Tibial nerve (tissue), 4 donors: Measurements from ENCODE around the gene FGF18. TPM values are rescaled to one million over a fixed set of nuclear protein-coding genes. Genes with fewer than 3 reads are reported as not detected.

Experiments
- DNase-seq, 2 donors: peaks; one replicate each; pipeline ENCODE4 v3.0.0-alpha.2; 2019; ENCODE audit warnings: low spot score in 2 of 2
- H3K27ac ChIP-seq, 4 donors: fragments of 200-600 bp; sonication (generic) in 3 of 4; one replicate each; pipeline ENCODE4 v1.5.1; 2017 to 2019; ENCODE audit warnings: mild to moderate bottlenecking in 1 of 4
- H3K27me3 ChIP-seq, 2 donors: fragments of 200-600 bp; sonication (generic) in 1 of 2; one replicate each; pipeline versions ENCODE4 v1.5.1 to v1.6.0; 2017 to 2019
- H3K36me3 ChIP-seq, 3 donors: fragments of 200-600 bp; sonication (generic); one replicate each; pipeline ENCODE4 v1.5.1; 2018 to 2019
- H3K4me1 ChIP-seq, 4 donors: fragments of 200-600 bp; sonication (generic) in 3 of 4; one replicate each; pipeline ENCODE4 v1.5.1; 2017 to 2019
- H3K4me3 ChIP-seq, 4 donors: fragments of 200-600 bp; sonication (generic) in 3 of 4; one replicate each; pipeline ENCODE4 v1.5.1; 2017 to 2019; ENCODE audit warnings: mild to moderate bottlenecking in 1 of 4, moderate library complexity in 1 of 4
- H3K9me3 ChIP-seq, 4 donors: fragments of 200-600 bp; sonication (generic) in 3 of 4; one replicate each; pipeline ENCODE4 v1.5.1; 2017 to 2019
- EP300 ChIP-seq, 2 donors: sonication (generic); formaldehyde crosslinking; IDR thresholded peaks; one replicate each; pipeline ENCODE4 v1.6.1; 2017; ENCODE audit warnings: antibody characterized with exemption in 2 of 2, mild to moderate bottlenecking in 1 of 2
- POLR2A ChIP-seq, 2 donors: fragments of 450-650 bp; IDR thresholded peaks; one replicate each; pipeline ENCODE4 v1.6.1; 2017; ENCODE audit warnings: antibody characterized with exemption in 2 of 2, mild to moderate bottlenecking in 2 of 2, moderate library complexity in 2 of 2
- WGBS, 2 donors: methylation state at CpG; one replicate each; pipeline ENCODE4 v1.1.5; 2018; 5-methylcytosine and 5-hydroxymethylcytosine counted together
- total RNA-seq, 4 donors: library from RNA; depleted of rRNA; stranded (reverse); fragments of >200 nt; gene quantifications; one replicate each; pipeline ENCODE4 v1.1.0, GENCODE V29; 2016
- TF ChIP-seq, protein P1 (sequence below), 5 experiments: fragments of 200-600 bp in 3 of 5; fragments of 450-650 bp in 2 of 5; sonication (generic) in 3 of 5; IDR thresholded peaks; one replicate each; pipeline ENCODE4 v1.5.1; 2016 to 2019; ENCODE audit warnings: antibody characterized with exemption in 5 of 5, mild to moderate bottlenecking in 3 of 5, moderate library complexity in 2 of 5

Gene FGF18
- total RNA-seq, 4 donors from 2014 or later = 2.4 to 6.9 (median 6.4) TPM

DNA sequence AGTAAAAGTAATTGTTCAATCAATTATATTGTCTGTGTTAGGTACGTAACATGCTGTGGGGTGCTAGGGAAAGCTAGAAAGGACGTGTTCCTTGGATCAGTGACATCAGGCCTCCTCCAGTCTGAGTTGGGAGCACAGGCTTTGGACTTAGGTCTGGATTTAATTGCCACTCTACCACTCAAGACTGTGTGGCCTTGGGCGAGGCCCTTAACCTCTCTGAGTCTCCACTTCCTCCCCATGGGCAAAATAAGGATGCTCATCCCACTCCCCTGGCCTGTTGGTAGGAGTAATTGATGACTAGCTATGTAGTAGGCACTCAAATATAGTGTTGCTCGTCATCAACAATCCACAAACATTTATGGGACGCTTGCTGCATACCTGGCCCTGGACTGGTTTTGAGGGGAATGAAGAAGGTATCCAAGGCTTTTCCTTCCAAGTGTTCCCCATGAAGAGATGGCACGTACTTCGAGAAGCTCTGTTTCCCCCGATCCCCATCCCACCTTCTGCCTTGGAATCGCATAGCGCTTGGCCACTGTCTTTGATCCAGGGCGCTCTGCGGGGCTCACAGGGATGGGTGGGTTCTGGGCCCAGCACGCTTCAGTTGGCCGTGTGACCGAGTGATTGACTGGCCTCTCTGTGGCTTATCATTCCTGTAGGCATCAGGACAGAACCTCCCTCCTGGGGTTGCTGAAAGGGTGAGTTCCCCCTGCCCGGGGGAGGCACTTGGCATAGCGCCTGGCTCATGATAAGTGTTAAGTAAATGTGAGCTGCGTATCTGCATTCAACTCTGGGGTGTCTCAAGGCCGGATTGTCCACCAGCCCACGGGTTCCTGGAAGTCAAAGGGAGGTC lies 8.1 kb downstream of the FGF18 start:
- Histone ChIP-seq H3K4me3 (no peak overlapping the region), H3K27me3 (no peaks in the 10 kb centered on the region), H3K4me1 (no peaks in the 10 kb centered on the region), H3K36me3 (no peaks in the 10 kb centered on the region), H3K27ac (no peak overlapping the region), H3K9me3 (no peaks in the 10 kb centered on the region)
- WGBS, 2 donors = 83% methylated on average over 20 of the region's 20 CpGs
- no peak for TF ChIP-seq POLR2A (IDR thresholded peaks at IDR 0.05)
- TF ChIP-seq, protein P1, sequence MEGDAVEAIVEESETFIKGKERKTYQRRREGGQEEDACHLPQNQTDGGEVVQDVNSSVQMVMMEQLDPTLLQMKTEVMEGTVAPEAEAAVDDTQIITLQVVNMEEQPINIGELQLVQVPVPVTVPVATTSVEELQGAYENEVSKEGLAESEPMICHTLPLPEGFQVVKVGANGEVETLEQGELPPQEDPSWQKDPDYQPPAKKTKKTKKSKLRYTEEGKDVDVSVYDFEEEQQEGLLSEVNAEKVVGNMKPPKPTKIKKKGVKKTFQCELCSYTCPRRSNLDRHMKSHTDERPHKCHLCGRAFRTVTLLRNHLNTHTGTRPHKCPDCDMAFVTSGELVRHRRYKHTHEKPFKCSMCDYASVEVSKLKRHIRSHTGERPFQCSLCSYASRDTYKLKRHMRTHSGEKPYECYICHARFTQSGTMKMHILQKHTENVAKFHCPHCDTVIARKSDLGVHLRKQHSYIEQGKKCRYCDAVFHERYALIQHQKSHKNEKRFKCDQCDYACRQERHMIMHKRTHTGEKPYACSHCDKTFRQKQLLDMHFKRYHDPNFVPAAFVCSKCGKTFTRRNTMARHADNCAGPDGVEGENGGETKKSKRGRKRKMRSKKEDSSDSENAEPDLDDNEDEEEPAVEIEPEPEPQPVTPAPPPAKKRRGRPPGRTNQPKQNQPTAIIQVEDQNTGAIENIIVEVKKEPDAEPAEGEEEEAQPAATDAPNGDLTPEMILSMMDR (IDR thresholded peaks at IDR 0.05) = no peak
- TF ChIP-seq EP300 (IDR thresholded peaks at IDR 0.05) = no peak
- no peak for DNase-seq

DNA sequence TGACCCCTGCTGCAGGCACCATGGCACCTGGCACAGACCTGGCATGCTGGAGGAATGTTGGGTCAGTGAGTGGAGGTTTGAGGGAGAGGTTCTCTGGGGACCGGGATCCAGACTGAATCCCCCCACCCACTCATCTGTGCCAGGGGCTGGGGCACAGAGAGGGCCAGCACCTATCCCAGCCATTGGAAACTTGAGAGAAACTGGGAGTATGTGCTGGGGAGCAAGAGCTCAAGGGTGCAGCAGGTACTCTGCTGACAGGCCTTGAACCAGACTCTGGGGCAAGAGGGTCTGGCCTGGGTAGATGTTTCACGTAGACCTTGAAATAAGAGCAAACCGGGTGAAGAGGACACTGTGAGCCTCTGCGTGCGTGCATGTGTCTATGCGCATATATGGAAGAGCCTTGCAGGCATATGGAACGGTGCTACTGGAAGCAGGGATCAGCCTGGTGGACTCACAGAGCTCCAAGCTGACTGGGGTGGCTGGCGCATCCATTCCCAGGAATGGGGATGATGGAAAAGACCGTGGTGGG lies 8.8 kb downstream of the FGF18 start:
- H3K27ac ChIP-seq = no peak overlapping the region
- H3K27me3 ChIP-seq = no peaks in the 10 kb centered on the region
- H3K36me3 ChIP-seq = no peaks in the 10 kb centered on the region
- TF ChIP-seq POLR2A (IDR thresholded peaks at IDR 0.05) (no peak), EP300 (IDR thresholded peaks at IDR 0.05) (no peak)
- TF ChIP-seq, protein P1 (IDR thresholded peaks at IDR 0.05) = no peak
- no peak overlapping the region for H3K4me3 ChIP-seq
- WGBS, 2 donors = 90 to 92% methylated on average over 9 of the region's 9 CpGs
- no peak for DNase-seq
- no peaks in the 10 kb centered on the region for H3K9me3 ChIP-seq
- H3K4me1 ChIP-seq = no peaks in the 10 kb centered on the region

DNA sequence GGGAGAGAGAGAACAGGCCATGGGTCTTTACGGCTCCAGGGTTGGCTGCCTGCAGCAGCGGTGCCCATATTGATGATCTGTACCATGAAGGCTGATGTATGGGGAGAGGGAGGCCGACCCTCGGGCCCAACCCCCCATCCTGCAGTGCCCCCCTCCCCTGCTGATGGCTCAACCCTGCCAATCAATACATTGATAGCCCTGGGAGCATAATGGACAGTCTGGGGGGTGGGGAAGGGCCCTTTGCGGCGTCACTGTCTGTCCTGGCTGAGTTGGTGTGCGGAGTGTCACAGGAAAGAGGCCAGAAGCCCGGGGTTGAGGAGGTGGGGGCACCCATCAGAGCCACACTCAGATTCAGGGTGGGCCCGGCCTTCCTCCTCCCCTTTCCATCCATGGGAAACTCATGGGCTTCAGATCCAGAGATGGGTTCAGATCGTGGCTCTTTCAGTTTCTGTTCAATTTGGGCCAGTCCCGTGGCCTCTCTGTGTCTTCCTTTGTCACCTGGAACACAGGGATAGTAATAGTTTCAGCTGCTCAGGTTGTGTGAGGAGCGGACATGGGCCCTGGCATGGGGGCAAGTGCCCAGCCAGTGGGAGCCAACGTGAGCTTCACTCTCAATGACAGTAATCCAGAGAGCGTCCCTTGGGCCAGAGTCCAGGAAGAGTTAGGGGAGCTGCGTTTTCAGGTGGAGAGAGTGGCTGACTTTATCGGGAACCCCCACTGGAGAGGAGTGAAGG lies 9.5 kb downstream of the FGF18 start:
- no peaks in the 10 kb centered on the region for H3K36me3 ChIP-seq
- WGBS, 2 donors = 87% methylated on average over 14 to 16 of the region's 16 CpGs
- DNase-seq = no peak
- H3K27ac ChIP-seq = no peak overlapping the region
- no peaks in the 10 kb centered on the region for H3K27me3 ChIP-seq
- H3K4me3 ChIP-seq = no peak overlapping the region
- no peaks in the 10 kb centered on the region for H3K4me1 ChIP-seq
- H3K9me3 ChIP-seq = no peaks in the 10 kb centered on the region
- TF ChIP-seq EP300 (IDR thresholded peaks at IDR 0.05) (no peak), POLR2A (IDR thresholded peaks at IDR 0.05) (no peak)
- TF ChIP-seq, protein P1 (IDR thresholded peaks at IDR 0.05) = no peak

DNA sequence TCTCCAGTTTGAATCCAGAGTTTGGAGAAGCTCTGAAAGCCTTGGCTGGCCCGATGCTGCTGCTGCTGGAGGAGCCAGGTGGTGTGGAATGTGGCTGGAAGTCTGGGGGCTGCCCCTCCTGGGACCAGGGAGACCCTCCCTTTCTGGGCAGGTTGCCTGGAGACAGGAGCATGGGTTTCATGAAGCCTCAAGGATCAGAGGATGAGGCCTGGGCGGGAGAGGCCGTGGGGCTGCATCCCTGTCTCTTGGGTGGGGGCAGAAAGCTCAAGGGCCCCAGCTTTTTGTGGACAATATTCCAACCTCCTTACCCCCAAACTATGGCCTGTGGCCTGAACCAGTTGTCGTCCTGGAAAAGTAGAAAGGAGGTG lies 10.1 kb downstream of the FGF18 start:
- WGBS, 2 donors = 84% methylated on average over 4 of the region's 4 CpGs
- H3K9me3 ChIP-seq = no peaks in the 10 kb centered on the region
- no peaks in the 10 kb centered on the region for H3K4me1 ChIP-seq
- TF ChIP-seq POLR2A (IDR thresholded peaks at IDR 0.05) (no peak), EP300 (IDR thresholded peaks at IDR 0.05) (no peak)
- TF ChIP-seq, protein P1 (IDR thresholded peaks at IDR 0.05) = no peak
- no peaks in the 10 kb centered on the region for H3K27me3 ChIP-seq
- no peak overlapping the region for H3K27ac ChIP-seq
- DNase-seq = peak in 1 of 2 donors; percentile 10
- no peak overlapping the region for H3K4me3 ChIP-seq
- no peaks in the 10 kb centered on the region for H3K36me3 ChIP-seq
